CD4-positive, alpha-beta T cell treated with Interferon gamma for 1 hour (primary cell): ENCODE measurements around the gene TOMM40L.

Experiments used
- DNase-seq: peaks from one replicate; pipeline ENCODE4 v3.0.0-alpha.2; 2020

Gene TOMM40L

GRCh38 chr1:161197560-161198193 lies 28.2 kb upstream of the TOMM40L start:
- no peak for DNase-seq

DNA sequence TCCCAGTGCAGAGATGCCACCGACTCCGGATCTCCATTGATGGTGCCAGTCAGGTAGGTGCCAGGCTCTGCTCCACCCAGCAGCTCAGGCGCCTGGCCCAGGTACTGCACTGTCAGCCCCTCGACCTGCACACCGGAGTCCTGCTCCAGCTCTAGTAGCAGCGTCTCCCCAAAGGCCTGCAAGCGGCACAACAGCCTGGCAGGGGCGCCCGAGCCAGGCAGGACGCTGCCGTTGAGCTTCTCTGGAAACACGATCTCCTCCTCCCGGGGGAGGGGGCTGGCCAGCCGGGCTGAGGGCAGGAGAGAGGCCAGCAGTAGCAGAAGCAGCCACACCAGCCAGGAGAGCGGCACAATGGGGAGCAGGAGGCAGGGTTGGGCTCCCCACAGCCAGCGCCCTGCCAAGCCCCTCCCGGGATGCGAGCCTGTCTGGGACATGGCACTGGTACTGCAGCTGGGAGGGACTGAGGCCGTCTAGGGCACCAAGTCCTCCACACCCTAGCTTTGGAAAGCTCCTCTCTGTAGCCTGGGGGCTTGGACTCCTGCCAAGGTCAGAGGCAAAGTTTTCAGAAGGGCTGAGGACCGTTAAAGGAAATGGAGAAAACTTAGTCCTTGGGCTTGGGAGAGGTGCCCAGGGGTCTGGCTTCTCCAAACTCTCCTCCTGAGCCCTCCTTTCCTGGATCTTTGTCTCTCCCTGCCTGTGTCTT lies 27.5 kb upstream of the TOMM40L start:
- DNase-seq: no peak

GRCh38 chr1:161198897-161199431 lies 26.9 kb upstream of the TOMM40L start, which contains the start of gene ADAMTS4:
TSS of gene ADAMTS4 (minus strand) at chr1:161199054. CDS start at chr1:161198627, 427 bp downstream.
- DNase-seq: no peak

GRCh38 chr1:161199506-161200139 lies 26.2 kb upstream of the TOMM40L start:
- DNase-seq: no peak

- DNase-seq: no peak
Measured at GRCh38 chr1:161200421-161200991, 25.4 kb upstream of the TOMM40L start.

DNA sequence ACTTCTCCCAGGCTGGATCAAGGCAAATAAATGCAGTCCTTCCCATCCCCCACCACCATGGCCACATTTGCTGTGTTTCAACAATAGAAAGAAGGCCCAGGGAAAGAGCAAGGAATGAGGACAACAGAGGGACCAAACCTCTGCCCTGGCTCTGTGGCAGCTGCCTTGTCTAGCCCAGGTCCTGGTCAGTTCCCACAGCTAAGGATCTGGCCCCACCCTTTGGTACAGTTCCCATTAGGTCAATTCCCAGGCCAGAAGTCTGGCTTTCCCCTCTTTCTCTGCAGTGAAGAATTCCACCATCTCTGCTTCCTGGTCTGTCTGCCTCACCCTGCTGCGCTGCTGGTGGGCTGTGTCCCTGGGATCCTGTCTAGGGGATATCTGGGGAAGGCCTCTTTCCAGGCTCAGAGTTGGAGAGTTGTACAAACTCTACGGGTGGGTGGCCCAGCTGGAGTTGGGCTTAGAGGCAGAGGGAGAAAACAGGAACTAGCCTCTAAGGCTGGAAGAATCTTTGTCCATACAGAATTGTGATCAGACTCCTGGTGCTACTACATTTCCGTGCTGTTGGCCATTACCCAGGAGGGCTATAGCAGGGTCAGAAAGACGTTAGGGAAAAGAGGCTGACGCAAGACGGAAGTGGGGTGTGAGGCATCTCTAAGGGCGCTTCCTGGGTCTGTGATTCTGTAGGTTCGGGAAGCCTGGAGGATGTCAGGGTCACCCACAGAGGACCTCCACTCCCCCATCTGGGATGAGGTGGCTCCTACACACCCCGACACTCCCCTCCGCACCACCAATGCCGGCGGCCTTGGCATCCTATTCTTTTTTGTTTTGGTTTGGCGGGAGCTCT lies 24.6 kb upstream of the TOMM40L start:
- DNase-seq: no peak

GRCh38 chr1:161201836-161202712 lies 23.8 kb upstream of the TOMM40L start, which contains the start of gene NDUFS2:
TSS of gene NDUFS2 (plus strand) at chr1:161202367. CDS start at chr1:161202386, 19 bp downstream.
- DNase-seq: peak; percentile 97

DNA sequence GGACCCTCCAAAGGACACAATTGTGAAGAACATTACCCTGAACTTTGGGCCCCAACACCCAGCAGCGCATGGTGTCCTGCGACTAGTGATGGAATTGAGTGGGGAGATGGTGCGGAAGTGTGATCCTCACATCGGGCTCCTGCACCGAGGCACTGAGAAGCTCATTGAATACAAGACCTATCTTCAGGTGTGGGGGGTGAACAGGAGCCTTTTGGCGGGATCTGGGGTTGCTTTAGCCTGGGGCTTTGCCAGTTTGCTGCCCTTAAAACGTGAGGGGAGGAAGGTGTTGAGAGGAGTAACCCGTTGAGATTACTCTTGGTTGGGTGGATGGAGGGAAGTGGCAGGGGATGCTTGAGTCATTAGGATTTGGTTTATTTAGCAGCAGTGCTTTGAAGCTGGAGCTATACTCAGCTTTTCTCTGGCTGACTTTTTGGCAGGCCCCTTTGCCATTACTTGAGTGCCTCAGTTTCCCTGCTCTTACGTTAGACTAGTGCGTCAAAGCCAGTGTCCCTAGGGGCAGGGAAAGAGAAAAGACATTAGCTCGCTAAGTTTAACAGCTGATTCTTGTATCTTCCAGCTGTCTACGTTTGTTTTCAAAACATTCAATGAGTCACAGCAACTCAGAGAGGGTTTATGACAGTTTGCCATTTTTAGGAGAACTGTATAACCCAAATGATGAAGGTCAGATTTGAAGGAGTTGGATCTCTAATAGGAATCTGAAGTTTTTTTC lies 19.3 kb upstream of the TOMM40L start:
- no peak for DNase-seq

- no peak for DNase-seq
Measured at GRCh38 chr1:161207173-161207572, 18.7 kb upstream of the TOMM40L start.

DNA sequence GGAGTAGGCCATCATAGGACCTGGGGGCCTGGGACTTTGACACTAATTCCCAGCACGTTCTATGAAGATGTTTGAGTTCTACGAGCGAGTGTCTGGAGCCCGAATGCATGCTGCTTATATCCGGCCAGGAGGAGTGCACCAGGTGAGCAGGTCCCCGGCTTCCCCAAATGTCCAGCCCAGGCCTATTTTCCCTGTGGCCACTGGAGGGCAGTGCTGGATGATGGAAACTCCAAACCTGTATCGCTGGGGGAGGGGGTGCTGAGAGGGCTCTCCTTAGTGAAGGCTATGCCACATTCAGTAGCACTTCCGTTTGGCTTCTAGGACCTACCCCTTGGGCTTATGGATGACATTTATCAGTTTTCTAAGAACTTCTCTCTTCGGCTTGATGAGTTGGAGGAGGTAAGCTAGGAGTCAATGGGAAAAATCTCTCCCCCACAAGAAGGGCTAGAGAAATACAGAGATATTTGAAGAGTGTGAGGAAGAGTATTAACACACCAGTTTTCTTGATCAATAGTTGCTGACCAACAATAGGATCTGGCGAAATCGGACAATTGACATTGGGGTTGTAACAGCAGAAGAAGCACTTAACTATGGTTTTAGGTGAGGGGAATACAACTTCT lies 16.0 kb upstream of the TOMM40L start:
- peak; percentile 76 for DNase-seq

- DNase-seq: no peak
Measured at GRCh38 chr1:161214369-161214768, 11.5 kb upstream of the TOMM40L start.

DNA sequence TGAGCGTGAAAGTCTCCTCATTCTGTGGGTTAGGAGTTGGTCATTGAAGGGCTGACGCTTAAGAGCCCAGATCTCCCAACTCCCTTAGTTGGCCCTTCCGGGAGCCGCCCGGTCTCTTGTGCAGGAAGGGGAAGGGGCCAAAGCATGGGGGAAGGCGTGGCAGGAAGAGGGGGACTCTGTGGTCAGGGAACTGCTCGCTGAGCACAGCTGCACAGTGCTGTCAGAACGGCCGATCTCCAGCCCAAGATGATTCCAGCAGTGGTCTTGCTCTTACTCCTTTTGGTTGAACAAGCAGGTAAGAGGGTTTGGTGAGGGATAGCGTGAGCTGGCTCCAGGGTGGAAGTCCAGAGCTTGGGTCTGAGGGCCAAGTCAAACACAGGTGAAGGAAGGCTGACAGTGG lies 10.8 kb upstream of the TOMM40L start, which contains the start of gene FCER1G:
TSS of gene FCER1G (plus strand) at position 220 of the 400 bp plus-strand sequence. CDS start at position 247, 27 bp downstream.
- peak; percentile 68 for DNase-seq

DNA sequence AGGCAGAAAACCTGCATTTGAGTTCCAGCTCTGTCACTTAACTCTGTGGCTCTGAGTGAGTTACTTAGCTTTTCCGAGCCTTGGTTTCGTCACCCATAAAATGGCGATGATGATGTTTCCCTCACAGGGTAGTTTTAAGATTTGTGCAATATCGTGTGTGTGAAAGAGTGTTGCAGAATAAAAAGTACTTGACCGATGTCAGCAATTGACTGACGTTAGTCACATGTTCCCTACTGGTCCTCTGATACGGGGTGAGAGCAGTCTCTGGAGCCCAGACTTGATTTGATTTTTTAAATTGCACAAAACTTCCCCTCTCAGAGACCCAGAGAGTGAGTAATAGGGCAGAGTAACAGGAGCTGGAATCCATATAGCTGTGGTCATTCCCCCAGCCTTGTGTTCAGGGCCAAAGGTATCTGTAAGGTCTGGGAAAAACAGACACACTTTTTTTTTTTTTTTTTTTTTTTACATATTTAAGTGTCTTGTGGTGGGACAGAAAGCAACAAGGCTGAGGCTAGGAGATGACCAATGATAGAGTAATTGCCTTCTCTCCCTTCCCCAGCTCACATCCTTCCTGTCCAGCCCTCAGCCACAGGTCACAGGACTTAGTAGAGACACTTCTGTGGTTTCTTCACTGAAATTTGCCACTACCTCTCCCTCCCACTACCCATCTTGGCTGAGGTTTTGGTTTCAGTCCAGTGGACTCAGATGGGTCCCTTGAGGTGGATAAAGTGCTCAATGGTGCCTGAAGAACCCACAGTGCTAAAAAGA lies 8.7 kb upstream of the TOMM40L start:
- DNase-seq: peak; percentile 57

- DNase-seq: no peak
Measured at GRCh38 chr1:161217831-161218230, 8.0 kb upstream of the TOMM40L start.

- no peak for DNase-seq
Measured at GRCh38 chr1:161218301-161219077, 7.4 kb upstream of the TOMM40L start.

DNA sequence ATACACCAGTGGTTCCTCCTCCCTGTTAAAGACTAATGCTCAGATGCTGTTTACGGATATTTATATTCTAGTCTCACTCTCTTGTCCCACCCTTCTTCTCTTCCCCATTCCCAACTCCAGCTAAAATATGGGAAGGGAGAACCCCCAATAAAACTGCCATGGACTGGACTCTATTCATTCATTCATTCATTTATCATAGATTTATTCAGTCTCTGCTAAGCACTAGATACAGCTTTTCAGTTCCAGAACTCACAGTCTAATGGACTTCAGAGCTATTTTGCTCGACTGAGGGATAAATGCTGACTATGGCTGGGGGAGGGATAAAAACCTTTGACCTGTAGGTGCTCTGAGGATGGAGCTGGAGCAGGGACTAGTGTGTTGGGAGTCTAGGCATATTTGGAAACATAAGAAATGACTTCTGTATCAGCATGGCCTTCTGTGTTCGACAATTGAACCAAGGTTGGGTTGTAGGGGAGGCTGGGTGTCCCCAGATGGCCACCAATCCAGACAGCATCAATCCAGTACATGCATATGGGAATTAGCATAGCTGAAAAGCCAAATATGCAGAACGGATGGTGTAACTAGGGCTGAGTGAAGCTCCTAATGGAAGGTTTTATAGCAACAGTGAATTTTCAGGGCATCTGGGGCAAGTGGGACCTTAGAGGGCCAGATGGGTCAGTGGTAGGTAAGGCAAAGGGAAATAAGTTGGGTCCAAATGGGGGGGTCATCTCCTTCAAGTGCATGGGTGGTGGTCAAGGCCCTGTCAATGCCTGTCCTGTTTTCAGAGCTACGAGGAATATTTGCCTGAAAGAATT lies 6.6 kb upstream of the TOMM40L start:
- DNase-seq: no peak

- DNase-seq: no peak
Measured at GRCh38 chr1:161220002-161220401, 5.9 kb upstream of the TOMM40L start.
